Astrocyte (in vitro differentiated cells and primary cell): ENCODE results near the gene FAM184B. TPM values are rescaled to one million over a fixed set of nuclear protein-coding genes. Genes with fewer than 3 reads are reported as not detected.

ENCODE experiments used
- DNase-seq: peaks from one replicate; pipeline ENCODE4 v3.0.0-alpha.2; 2010; ENCODE audit warnings: low read depth
- FAIRE-seq: peaks from 2 replicates; lab custom pipeline; 2011; peaks lifted over from hg19 to GRCh38; lab: Jason Lieb, UNC
- H2AFZ ChIP-seq: 2 replicates; pipeline ENCODE4 v1.6.0; 2012; ENCODE audit warnings: low read depth, low read length, inconsistent platforms
- H3K27ac ChIP-seq: 2 replicates; pipeline ENCODE4 v1.5.1; 2011; ENCODE audit warnings: low read depth, low read length, inconsistent platforms
- H3K27me3 ChIP-seq: 2 replicates; pipeline ENCODE4 v1.6.0; 2011; ENCODE audit warnings: low read length, inconsistent platforms; ENCODE audit not compliant: insufficient read depth
- H3K36me3 ChIP-seq: 2 replicates; pipeline ENCODE4 v1.5.1; 2011; ENCODE audit warnings: low read length, inconsistent platforms; ENCODE audit not compliant: insufficient read depth
- H3K4me1 ChIP-seq: 2 replicates; pipeline ENCODE4 v1.5.1; 2011; ENCODE audit warnings: low read length, inconsistent platforms; ENCODE audit not compliant: insufficient read depth
- H3K4me2 ChIP-seq: 2 replicates; pipeline ENCODE4 v1.6.0; 2012; ENCODE audit warnings: low read length, inconsistent platforms
- H3K4me3 ChIP-seq: 2 replicates; pipeline ENCODE4 v1.5.1; 2011; ENCODE audit warnings: low read depth, mild to moderate bottlenecking, low read length, inconsistent platforms; ENCODE audit not compliant: insufficient read depth
- H3K79me2 ChIP-seq: 2 replicates; pipeline ENCODE4 v1.6.0; 2012; ENCODE audit warnings: mild to moderate bottlenecking, low read length, inconsistent platforms; ENCODE audit not compliant: insufficient read depth
- H3K9ac ChIP-seq: 2 replicates; pipeline ENCODE4 v1.6.0; 2012; ENCODE audit warnings: mild to moderate bottlenecking, low read length, inconsistent platforms
- H3K9me3 ChIP-seq: 2 replicates; pipeline ENCODE4 v1.5.1; 2012; ENCODE audit warnings: low read depth, mild to moderate bottlenecking, low read length, inconsistent platforms; ENCODE audit not compliant: insufficient read depth
- H4K20me1 ChIP-seq: 2 replicates; pipeline ENCODE4 v1.6.0; 2012; ENCODE audit warnings: low read length, inconsistent platforms; ENCODE audit not compliant: insufficient read depth
- H3K27ac Mint-ChIP-seq: one replicate; pipeline ENCODE4 v1.8.0; 2021; ENCODE audit warnings: mild to moderate bottlenecking, mixed read lengths; ENCODE audit not compliant: unreplicated experiment
- H3K27me3 Mint-ChIP-seq: one replicate; pipeline ENCODE4 v1.8.0; 2021; ENCODE audit warnings: low read depth, mixed read lengths; ENCODE audit not compliant: unreplicated experiment
- H3K36me3 Mint-ChIP-seq: one replicate; pipeline ENCODE4 v1.8.0; 2021; ENCODE audit warnings: low read depth, mixed read lengths; ENCODE audit not compliant: unreplicated experiment
- H3K4me1 Mint-ChIP-seq: one replicate; pipeline ENCODE4 v1.8.0; 2021; ENCODE audit warnings: low read depth, mixed read lengths; ENCODE audit not compliant: unreplicated experiment
- H3K4me3 Mint-ChIP-seq: one replicate; pipeline ENCODE4 v1.8.0; 2021; ENCODE audit warnings: mild to moderate bottlenecking, moderate library complexity, mixed read lengths; ENCODE audit not compliant: unreplicated experiment
- H3K9me3 Mint-ChIP-seq: one replicate; pipeline ENCODE4 v1.8.0; 2021; ENCODE audit warnings: mild to moderate bottlenecking, mixed read lengths; ENCODE audit not compliant: unreplicated experiment
- CTCF ChIP-seq: IDR thresholded peaks from 2 replicates; pipeline ENCODE4 v1.5.1; 2011; ENCODE audit warnings: low read depth, mild to moderate bottlenecking, inconsistent platforms, low read length, moderate library complexity; ENCODE audit not compliant: insufficient read depth
- EZH2 ChIP-seq: IDR thresholded peaks from 2 replicates; pipeline ENCODE4 v1.6.1; 2012; ENCODE audit warnings: mild to moderate bottlenecking, low read length, inconsistent platforms; ENCODE audit not compliant: insufficient read depth
- total RNA-seq: library from RNA; stranded (reverse); gene quantifications from 2 replicates; pipeline ENCODE4 v1.2.1, GENCODE V29; 2021

FAM184B gene
- total RNA-seq, 1 donor from 2014 or later = 0.54 TPM

GRCh38 chr4:17657849-17658248 lies 123.6 kb downstream of the FAM184B start:
- Mint-ChIP-seq H3K4me1 (no peaks in the 10 kb centered on the region), H3K4me3 (no peak overlapping the region), H3K9me3 (no peaks in the 10 kb centered on the region), H3K27ac (no peak overlapping the region), H3K27me3 (peaks cover 22% of the 10 kb centered on the region), H3K36me3 (no peaks in the 10 kb centered on the region)
- TF ChIP-seq CTCF = no peak
- no peak for TF ChIP-seq EZH2
- Histone ChIP-seq H3K4me2 (no peak overlapping the region), H3K27me3 (no peaks in the 10 kb centered on the region), H3K9ac (no peak overlapping the region), H3K4me3 (no peak overlapping the region), H3K36me3 (no peaks in the 10 kb centered on the region), H3K9me3 (no peaks in the 10 kb centered on the region), H4K20me1 (no peaks in the 10 kb centered on the region), H3K79me2 (no peaks in the 10 kb centered on the region), H3K27ac (no peak overlapping the region), H2AFZ (no peak overlapping the region), H3K4me1 (no peaks in the 10 kb centered on the region)
- no peak for FAIRE-seq
- no peak for DNase-seq

GRCh38 chr4:17657090-17657489 lies 124.3 kb downstream of the FAM184B start:
- Histone ChIP-seq H4K20me1 (no peaks in the 10 kb centered on the region), H3K9me3 (no peaks in the 10 kb centered on the region), H3K4me3 (no peak overlapping the region), H3K4me1 (no peaks in the 10 kb centered on the region), H3K9ac (no peak overlapping the region), H3K36me3 (no peaks in the 10 kb centered on the region), H3K4me2 (no peak overlapping the region), H2AFZ (no peak overlapping the region), H3K27ac (no peak overlapping the region), H3K27me3 (no peaks in the 10 kb centered on the region), H3K79me2 (no peaks in the 10 kb centered on the region)
- Mint-ChIP-seq H3K27ac (no peak overlapping the region), H3K27me3 (peaks cover 22% of the 10 kb centered on the region), H3K4me3 (no peak overlapping the region), H3K9me3 (no peaks in the 10 kb centered on the region), H3K36me3 (no peaks in the 10 kb centered on the region), H3K4me1 (no peaks in the 10 kb centered on the region)
- DNase-seq = no peak
- TF ChIP-seq EZH2 (no peak), CTCF (no peak)
- no peak for FAIRE-seq

- DNase-seq (no peak), FAIRE-seq (no peak)
- Mint-ChIP-seq H3K4me1 (no peaks in the 10 kb centered on the region), H3K36me3 (no peaks in the 10 kb centered on the region), H3K4me3 (no peak overlapping the region), H3K27me3 (peaks cover 18% of the 10 kb centered on the region), H3K9me3 (no peaks in the 10 kb centered on the region), H3K27ac (no peak overlapping the region)
- Histone ChIP-seq H3K4me3 (no peak overlapping the region), H2AFZ (no peak overlapping the region), H3K36me3 (no peaks in the 10 kb centered on the region), H4K20me1 (no peaks in the 10 kb centered on the region), H3K27me3 (no peaks in the 10 kb centered on the region), H3K4me1 (no peaks in the 10 kb centered on the region), H3K9ac (no peak overlapping the region), H3K4me2 (no peak overlapping the region), H3K9me3 (no peaks in the 10 kb centered on the region), H3K27ac (no peak overlapping the region), H3K79me2 (no peaks in the 10 kb centered on the region)
- TF ChIP-seq CTCF (no peak), EZH2 (no peak)
Measured at GRCh38 chr4:17654701-17655100, 126.7 kb downstream of the FAM184B start.
